ENCODE results near the gene CPNE1. TPM values are rescaled to one million over a fixed set of nuclear protein-coding genes. Genes with fewer than 3 reads are reported as not detected.
A peak's percentile ranks its signal among the peaks of the same experiment; 100 is the strongest.

Gene CPNE1
- total RNA-seq, 3 donors from 2014 or later: 41.1 to 135 (median 117) TPM

- Histone ChIP-seq H3K9me3 (no peaks in the 10 kb centered on the region), H3K4me3 (peak overlapping the region; percentile 43 to 77 (median 53)), H3K4me1 (no peaks in the 10 kb centered on the region), H3K27ac (peak overlapping the region in 1 of 2 donors; percentile 5), H3K27me3 (no peaks in the 10 kb centered on the region), H3K36me3 (no peaks in the 10 kb centered on the region)
- no peak for DNase-seq (ENCODE audit: low spot score in 2 of 2)
- intact Hi-C loops (cut with DNase I; ENCODE audit: low total_unique reads): no loop called here
- TF ChIP-seq POLR2AphosphoS5 (IDR thresholded peaks at IDR 0.05) (no peak), POLR2A (IDR thresholded peaks at IDR 0.05) (no peak), CTCF (IDR thresholded peaks at IDR 0.05) (no peak)
Observed at GRCh38 chr20:35601990-35602389, 62.7 kb downstream of the CPNE1 start.

DNA sequence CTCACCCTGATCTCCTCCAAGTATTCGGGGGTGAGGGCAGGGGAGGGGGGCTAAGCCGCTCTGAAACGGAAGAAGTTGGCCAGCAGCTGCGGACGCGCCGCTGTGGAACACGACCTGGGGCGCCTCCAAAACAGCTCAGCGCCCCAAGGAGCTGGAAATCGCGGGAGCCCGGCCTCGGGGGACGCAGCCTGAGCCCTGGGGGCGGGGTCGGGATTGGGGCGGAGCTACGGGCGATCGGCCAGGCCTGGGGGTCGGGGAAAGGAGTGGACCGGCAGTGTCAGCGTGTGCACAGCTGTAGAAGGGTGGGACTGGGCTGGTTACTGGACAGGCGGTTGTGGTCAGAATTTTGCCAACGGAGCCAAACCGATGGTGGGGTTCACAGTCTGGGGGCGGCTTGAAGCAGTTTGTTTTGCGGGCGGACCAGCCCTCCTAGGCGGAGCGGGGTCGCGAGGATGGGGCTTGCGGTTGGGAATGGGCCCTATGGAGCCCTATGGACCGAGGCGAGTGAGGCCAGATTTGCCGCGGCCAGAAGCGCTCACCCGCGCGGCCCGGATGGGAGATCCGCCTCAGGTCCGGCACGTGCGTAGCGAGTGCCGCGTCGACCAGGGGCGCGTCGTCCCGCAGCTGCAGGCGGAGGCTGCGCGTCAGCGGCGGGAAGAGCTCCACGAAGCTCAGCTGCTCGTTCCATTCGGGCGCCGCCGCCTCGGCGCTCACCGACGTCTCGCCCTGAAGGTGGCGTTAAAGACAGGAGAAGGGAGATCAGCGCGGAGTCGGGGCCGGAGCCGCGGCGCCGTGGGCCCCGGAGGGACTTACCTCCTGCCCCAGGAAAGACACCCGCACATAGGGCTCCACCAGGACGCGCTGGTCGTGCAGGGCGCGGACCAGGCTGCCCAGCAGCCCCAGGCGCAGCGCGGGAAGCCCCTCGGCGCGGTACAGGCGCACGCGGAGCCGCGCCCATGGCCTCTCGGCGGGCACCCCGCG lies 63.4 kb downstream of the CPNE1 start:
- no peak for TF ChIP-seq POLR2AphosphoS5 (IDR thresholded peaks at IDR 0.05)
- peak in 2 of 3 donors; percentile 26 to 36 for TF ChIP-seq CTCF (IDR thresholded peaks at IDR 0.05)
- TF ChIP-seq POLR2A (IDR thresholded peaks at IDR 0.05): no peak
- H3K9me3 ChIP-seq: no peaks in the 10 kb centered on the region
- H3K4me3 ChIP-seq: peak overlapping the region; percentile 43 to 77 (median 53)
- no peaks in the 10 kb centered on the region for H3K4me1 ChIP-seq
- no peaks in the 10 kb centered on the region for H3K36me3 ChIP-seq
- H3K27ac ChIP-seq: peak overlapping the region in 1 of 2 donors; percentile 5
- intact Hi-C loops (cut with DNase I; ENCODE audit: low total_unique reads): no loop called here
- DNase-seq (ENCODE audit: low spot score in 2 of 2): peak; percentile 68 to 77
- no peaks in the 10 kb centered on the region for H3K27me3 ChIP-seq

DNA sequence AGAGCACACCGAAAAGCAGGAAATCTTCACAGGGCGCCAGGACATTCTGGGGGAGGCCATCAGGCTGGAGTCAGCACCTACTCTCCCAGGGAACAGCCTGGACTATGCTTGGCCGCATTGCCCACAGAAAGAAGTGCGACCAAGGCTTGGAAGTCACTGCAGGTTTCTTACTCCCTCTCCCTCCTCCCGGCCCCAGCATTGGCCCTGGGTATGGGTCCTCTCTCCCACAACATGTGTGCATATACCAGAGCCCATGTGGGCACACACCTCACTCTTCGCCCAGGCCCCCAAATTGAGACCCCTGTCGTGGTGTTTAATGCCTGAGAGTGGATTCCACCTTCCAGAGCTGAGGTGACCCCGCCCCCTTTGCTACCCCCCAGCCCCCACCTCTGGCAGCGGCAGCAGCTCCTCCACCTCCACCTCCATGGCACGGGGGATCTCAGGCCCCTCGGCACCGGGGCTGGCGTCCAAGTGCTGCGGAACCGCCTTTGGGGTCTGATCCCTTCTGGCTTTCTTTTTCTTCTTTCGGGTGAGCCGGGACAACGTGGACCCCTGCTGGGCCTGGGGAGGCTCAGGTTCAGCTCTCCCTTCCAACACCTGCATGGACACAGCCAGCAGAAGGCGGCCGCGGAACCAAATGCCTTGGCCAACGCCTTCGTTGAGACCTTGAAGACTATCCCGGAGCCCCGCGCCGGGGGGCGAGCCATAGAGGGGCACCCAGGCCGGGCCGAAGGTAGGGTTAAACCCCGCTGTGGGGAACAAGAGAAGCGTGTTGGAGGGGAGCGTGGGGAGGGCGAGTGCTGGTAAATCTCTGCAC lies 64.3 kb downstream of the CPNE1 start:
- no peaks in the 10 kb centered on the region for H3K4me1 ChIP-seq
- H3K27ac ChIP-seq: no peak overlapping the region
- no peak for DNase-seq (ENCODE audit: low spot score in 2 of 2)
- H3K27me3 ChIP-seq: no peaks in the 10 kb centered on the region
- H3K4me3 ChIP-seq: peak overlapping the region; percentile 43 to 77 (median 53)
- TF ChIP-seq POLR2A (IDR thresholded peaks at IDR 0.05) (no peak), POLR2AphosphoS5 (IDR thresholded peaks at IDR 0.05) (no peak), CTCF (IDR thresholded peaks at IDR 0.05) (no peak)
- H3K36me3 ChIP-seq: no peaks in the 10 kb centered on the region
- no peaks in the 10 kb centered on the region for H3K9me3 ChIP-seq
- intact Hi-C loops (cut with DNase I; ENCODE audit: low total_unique reads): no loop called here

DNA sequence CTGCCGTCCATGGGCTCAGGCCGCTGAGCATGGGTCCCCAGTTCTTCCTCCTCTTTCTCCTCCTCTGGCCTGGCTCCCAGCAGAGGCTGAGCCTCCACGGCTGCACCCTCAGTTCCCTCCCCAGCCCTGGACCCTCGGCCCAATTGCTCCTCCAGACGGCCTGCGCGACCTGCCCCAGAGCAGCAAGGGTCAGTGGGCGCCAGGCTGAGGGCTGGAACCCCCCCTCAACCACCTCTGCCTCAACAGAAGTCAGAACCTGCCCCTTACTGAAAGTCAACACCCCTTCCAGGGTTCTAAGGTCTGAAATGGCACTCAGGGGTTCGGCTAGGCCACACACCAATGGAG lies 65.0 kb downstream of the CPNE1 start:
- intact Hi-C loops (cut with DNase I; ENCODE audit: low total_unique reads): no loop called here
- DNase-seq (ENCODE audit: low spot score in 2 of 2): no peak
- TF ChIP-seq POLR2AphosphoS5 (IDR thresholded peaks at IDR 0.05): no peak
- no peak for TF ChIP-seq CTCF (IDR thresholded peaks at IDR 0.05)
- no peak for TF ChIP-seq POLR2A (IDR thresholded peaks at IDR 0.05)

More for the DNA sequence above, 65.0 kb downstream of the CPNE1 start:
- H3K27me3 ChIP-seq: no peaks in the 10 kb centered on the region
- no peaks in the 10 kb centered on the region for H3K9me3 ChIP-seq
- no peak overlapping the region for H3K4me3 ChIP-seq
- H3K4me1 ChIP-seq: no peaks in the 10 kb centered on the region
- H3K27ac ChIP-seq: no peak overlapping the region
- no peaks in the 10 kb centered on the region for H3K36me3 ChIP-seq
